Measurements from ENCODE around the gene PRSS57.
A peak's percentile ranks its signal among the peaks of the same experiment; 100 is the strongest.

- TF ChIP-seq EZH2 (IDR thresholded peaks at IDR 0.05) (no peak), POLR2AphosphoS5 (IDR thresholded peaks at IDR 0.05; ENCODE audit: borderline replicate concordance, low read depth, low read length) (peak; percentile 66; the same call in 1 of the 2 replicates)
These were observed 32.1 kb downstream of the PRSS57 start, which contains the start of gene RNF126 for GRCh38 chr19:662962-663681.
